Germinal center (tissue), 1 donor: ENCODE results near the gene SMIM5.

Experiments
- DNase-seq: peaks from one replicate; pipeline ENCODE4 v3.0.0; 2012; ENCODE audit warnings: mixed read lengths, low spot score

SMIM5 gene

GRCh38 chr17:75603123-75603522 lies 30.1 kb upstream of the SMIM5 start:
- no peak for DNase-seq

GRCh38 chr17:75604034-75604695 lies 29.1 kb upstream of the SMIM5 start:
- DNase-seq = no peak

GRCh38 chr17:75605790-75606189 lies 27.4 kb upstream of the SMIM5 start:
- DNase-seq = no peak

GRCh38 chr17:75607086-75607485 lies 26.1 kb upstream of the SMIM5 start:
- no peak for DNase-seq

GRCh38 chr17:75610103-75610984 lies 22.9 kb upstream of the SMIM5 start:
- DNase-seq = no peak

- no peak for DNase-seq
Observed at GRCh38 chr17:75611851-75612429, 21.3 kb upstream of the SMIM5 start.

- no peak for DNase-seq
Observed at GRCh38 chr17:75612906-75613626, 20.2 kb upstream of the SMIM5 start.

GRCh38 chr17:75614006-75614405 lies 19.2 kb upstream of the SMIM5 start:
- DNase-seq = no peak

GRCh38 chr17:75614556-75615270 lies 18.5 kb upstream of the SMIM5 start:
- no peak for DNase-seq

- DNase-seq = no peak
Observed at GRCh38 chr17:75615301-75615700, 17.9 kb upstream of the SMIM5 start.

GRCh38 chr17:75616521-75617122 lies 16.6 kb upstream of the SMIM5 start:
- DNase-seq = no peak

GRCh38 chr17:75617218-75617617 lies 16.0 kb upstream of the SMIM5 start:
- no peak for DNase-seq

- DNase-seq = no peak
Observed at GRCh38 chr17:75617675-75618074, 15.6 kb upstream of the SMIM5 start.

- DNase-seq = peak; percentile 31
Observed at GRCh38 chr17:75619506-75620431, 13.5 kb upstream of the SMIM5 start.

- DNase-seq = no peak
Observed at GRCh38 chr17:75621489-75621888, 11.7 kb upstream of the SMIM5 start.

GRCh38 chr17:75622076-75622475 lies 11.2 kb upstream of the SMIM5 start:
- DNase-seq = no peak

- no peak for DNase-seq
Observed at GRCh38 chr17:75622771-75623273, 10.4 kb upstream of the SMIM5 start.

- DNase-seq = no peak
Observed at GRCh38 chr17:75623386-75623785, 9.8 kb upstream of the SMIM5 start.

- DNase-seq = no peak
Observed at GRCh38 chr17:75624021-75624420, 9.2 kb upstream of the SMIM5 start.
